Measurements from ENCODE around the gene SPATA31D4.
"Not testable (repeated sequence)": the region's sequence is repeated elsewhere in the genome, so short reads cannot be mapped to it uniquely, and the experiment has no call there.

SPATA31D4 gene

DNA sequence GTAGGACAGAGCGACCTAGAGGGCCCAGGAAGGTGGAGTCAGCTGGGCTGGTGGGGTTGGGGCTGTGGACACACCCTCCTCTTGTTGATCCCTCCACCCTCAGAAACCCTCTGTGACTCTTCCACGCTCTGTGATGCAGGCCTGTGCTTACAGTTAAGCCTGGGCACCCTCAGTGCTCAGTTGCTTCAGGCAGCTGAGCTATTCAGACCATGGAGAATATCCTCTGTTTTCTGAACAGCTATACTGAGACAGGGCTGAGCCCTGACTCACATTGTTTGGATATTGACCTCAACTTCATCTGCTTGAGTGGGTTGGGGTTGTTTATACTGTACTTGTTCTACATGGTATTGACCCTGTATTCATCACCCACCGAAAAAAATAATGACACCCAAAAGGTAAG lies at the start of gene SPATA31D4:
Gene SPATA31D4 (plus strand): TSS at position 124 of the 400 bp plus-strand sequence. CDS start 86 bp downstream, at position 210.
- not testable (repeated sequence) for DNase-seq (ENCODE audit: low read depth)

DNA sequence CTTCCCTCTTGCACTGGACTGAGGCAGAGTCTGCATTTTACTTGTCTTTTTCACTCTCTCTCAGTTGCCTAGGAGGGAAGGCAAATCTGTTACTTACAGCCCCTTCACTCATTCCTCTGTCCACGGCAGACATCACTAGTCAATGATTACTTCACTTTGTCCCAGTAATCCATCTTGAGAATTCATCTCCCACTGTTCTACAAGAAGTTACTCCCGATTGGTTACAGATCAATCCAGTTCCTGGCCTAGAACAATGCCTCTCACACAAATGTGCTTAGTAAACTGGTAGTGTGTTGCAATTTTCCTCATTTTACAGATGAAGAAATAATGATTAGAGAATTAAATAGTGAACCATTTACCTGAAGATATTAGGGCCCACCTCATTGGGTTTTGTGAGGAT lies 49.7 kb upstream of the SPATA31D4 start:
- no peak for DNase-seq (ENCODE audit: low read depth)

GRCh38 chr9:81879501-81879916 lies 48.7 kb upstream of the SPATA31D4 start:
- DNase-seq (ENCODE audit: low read depth) = no peak

- no peak for DNase-seq (ENCODE audit: low read depth)
Observed at GRCh38 chr9:81885602-81886001, 42.6 kb upstream of the SPATA31D4 start.

- no peak for DNase-seq (ENCODE audit: low read depth)
Observed at GRCh38 chr9:81886665-81887064, 41.6 kb upstream of the SPATA31D4 start.

DNA sequence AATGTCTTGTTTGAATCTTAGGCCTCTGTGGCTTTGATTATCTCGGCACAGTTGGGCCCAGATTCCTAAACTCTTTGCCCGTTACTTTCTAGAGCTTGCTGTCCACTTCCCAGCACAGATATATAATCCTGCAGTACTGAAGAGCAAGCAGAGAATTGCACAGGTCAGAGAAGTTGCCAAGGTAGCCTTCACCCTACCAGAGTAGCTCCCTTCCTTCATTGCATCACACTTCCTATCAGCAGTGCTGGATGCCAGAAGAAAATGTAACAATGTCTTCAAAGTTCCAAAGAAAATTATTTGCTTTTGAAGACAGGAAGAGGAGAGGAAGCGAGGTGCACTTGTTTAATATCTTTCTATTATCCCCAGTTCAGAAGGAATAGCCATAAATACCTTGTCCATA lies 38.1 kb upstream of the SPATA31D4 start:
- DNase-seq (ENCODE audit: low read depth) = no peak

GRCh38 chr9:81892440-81892839 lies 35.8 kb upstream of the SPATA31D4 start:
- DNase-seq (ENCODE audit: low read depth) = no peak

- no peak for DNase-seq (ENCODE audit: low read depth)
Observed at GRCh38 chr9:81893929-81894328, 34.3 kb upstream of the SPATA31D4 start.

- no peak for DNase-seq (ENCODE audit: low read depth)
Observed at GRCh38 chr9:81894891-81895290, 33.3 kb upstream of the SPATA31D4 start.

GRCh38 chr9:81896070-81896469 lies 32.2 kb upstream of the SPATA31D4 start:
- DNase-seq (ENCODE audit: low read depth) = no peak

GRCh38 chr9:81898851-81899250 lies 29.4 kb upstream of the SPATA31D4 start:
- no peak for DNase-seq (ENCODE audit: low read depth)

GRCh38 chr9:81902196-81902595 lies 26.0 kb upstream of the SPATA31D4 start:
- no peak for DNase-seq (ENCODE audit: low read depth)

GRCh38 chr9:81902626-81903025 lies 25.6 kb upstream of the SPATA31D4 start:
- DNase-seq (ENCODE audit: low read depth) = no peak

DNA sequence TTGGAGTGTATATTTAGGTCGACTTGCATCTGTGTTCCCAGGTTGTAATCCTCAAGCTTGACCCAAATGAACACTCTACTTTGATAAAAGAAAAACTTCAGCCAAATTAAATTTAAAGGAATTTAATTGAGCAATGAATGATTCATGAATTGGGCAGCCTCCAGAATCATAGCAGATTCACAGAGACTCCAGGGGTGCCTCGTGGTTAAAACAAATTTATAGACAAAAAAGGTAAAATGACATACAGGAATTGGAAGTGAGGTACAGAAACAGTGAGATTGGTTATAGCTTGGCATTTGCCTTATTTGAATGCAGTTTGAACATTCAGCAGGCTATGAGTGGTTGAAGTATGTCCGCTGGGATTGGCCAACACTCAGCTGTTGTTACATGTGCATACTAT lies 21.6 kb upstream of the SPATA31D4 start:
- no peak for DNase-seq (ENCODE audit: low read depth)

- DNase-seq (ENCODE audit: low read depth) = no peak
Observed at GRCh38 chr9:81912135-81912534, 16.1 kb upstream of the SPATA31D4 start.

DNA sequence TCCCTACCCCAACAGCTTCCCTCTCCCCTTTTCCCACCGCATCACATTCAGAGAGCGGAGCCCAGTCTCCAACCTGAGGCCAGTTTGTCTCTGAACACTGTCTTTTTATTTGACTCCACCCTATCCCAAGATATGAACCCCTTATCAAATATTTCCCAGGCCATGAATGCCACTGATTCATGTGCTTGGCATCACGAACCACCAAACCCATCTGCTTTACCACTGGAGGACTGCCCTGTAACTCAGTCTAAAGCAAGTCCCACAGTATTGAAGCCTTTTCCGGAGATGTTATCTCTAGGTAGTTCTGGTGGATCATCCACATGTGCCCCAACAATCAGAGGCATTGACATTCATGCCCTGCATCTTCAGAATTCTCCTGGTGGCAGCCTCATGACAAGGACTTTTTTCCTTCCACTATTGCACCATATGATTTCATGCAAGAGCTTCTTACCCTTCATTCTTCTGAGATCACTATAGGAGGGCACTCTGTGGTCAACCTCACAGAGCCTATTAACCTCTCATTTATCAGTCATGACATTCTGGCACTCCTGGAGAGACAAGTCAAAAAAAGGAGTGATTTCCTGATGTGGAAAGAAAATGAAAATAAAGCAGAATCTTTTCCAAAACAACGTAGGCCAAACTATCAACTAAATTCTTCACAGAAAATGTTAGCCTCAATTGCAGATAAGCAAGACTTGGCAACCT lies 12.3 kb upstream of the SPATA31D4 start:
- no peak for DNase-seq (ENCODE audit: low read depth)

- DNase-seq (ENCODE audit: low read depth) = not testable (repeated sequence)
Observed at GRCh38 chr9:81918507-81918906, 9.7 kb upstream of the SPATA31D4 start.

DNA sequence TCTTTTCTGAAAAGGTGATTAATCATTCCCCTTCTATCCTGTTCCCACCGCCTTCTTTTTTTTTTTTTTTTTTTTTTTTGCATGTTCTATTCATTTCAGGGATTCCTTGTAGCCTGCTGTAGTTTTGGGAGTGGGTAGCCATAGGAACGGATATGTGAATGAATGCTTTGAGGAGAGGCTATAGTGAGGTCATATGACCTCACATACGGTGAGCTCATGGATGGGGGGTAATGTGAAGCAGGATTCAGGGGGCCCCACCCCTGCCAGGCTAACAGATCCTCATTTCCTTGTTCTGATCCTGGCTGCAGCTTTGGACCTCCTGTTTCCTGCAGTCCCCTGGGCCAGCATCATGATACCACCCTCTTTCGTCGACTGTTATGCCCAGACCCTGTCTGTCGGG lies 1.9 kb downstream of the SPATA31D4 start:
- not testable (repeated sequence) for DNase-seq (ENCODE audit: low read depth)

GRCh38 chr9:81933547-81933946 lies 5.3 kb downstream of the SPATA31D4 start:
- not testable (repeated sequence) for DNase-seq (ENCODE audit: low read depth)

GRCh38 chr9:81943393-81943792 lies 15.2 kb downstream of the SPATA31D4 start, which contains the start of gene SPATA31D3:
Gene SPATA31D3 (plus strand): TSS chr9:81943500. CDS start chr9:81943586, 86 bp downstream.
- not testable (repeated sequence) for DNase-seq (ENCODE audit: low read depth)

- not testable (repeated sequence) for DNase-seq (ENCODE audit: low read depth)
Observed at GRCh38 chr9:81948650-81949049, 20.4 kb downstream of the SPATA31D4 start.

DNA sequence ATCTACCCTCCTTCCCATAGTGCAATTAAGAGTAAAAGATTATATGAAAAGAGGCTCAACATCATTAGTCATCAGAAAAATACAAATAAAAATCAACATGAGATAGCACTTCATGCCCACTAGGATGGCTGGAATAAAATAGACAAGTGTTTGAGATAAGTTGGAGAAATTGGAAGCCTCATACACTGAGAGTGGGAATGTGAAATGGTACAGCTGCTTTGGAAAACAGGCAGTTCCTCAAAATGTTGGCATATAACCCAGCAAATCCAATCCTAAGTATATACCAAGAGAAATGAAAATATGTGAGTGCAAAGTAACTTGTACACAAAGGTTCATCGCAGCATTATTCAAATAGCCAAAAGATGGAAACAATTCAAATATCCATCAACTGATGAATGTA lies 24.9 kb downstream of the SPATA31D4 start:
- DNase-seq (ENCODE audit: low read depth) = no peak

DNA sequence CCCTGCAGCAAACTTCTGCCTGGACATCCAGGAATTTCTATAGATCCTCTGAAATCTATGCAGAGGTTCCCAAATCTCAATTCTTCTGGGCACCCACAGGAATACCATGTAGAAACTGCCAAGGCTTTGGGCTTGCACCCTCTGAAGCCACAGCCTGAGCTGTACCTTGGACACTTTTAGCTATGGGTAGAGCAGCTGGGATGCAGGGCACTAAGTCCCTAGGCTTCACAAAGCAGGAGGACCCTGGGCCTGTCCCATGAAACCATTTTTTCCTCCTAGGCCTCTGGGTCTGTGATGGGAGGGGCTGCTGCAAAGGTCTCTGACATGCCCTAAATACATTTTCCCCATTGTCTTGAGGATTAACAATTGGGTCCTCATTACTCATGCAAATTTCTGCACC lies 27.4 kb downstream of the SPATA31D4 start:
- no peak for DNase-seq (ENCODE audit: low read depth)
